Measurements from ENCODE around the gene TMEM242.

TMEM242 gene

DNA sequence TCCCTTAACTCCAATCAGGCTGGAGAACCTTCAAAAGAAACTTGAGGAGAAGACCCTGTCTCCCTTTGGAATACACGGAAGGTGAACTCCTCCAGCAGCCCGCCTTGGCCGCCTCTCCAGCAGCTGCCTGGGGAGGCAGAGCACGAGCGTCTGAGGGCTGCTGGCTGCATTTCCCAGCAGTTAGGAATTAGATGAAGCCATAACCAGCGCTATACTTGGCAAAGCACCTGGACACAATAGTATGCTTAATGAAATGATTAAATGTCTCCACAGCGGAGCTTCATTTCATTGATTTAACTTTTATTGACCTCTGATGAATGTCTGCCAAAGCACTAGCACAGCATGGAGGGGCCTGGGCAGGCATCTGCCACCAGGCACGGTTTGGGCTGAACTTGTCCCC is 73.5 kb downstream of the TMEM242 start:
- DNase-seq (ENCODE audit: low read depth in 2 of 2): no peak

DNA sequence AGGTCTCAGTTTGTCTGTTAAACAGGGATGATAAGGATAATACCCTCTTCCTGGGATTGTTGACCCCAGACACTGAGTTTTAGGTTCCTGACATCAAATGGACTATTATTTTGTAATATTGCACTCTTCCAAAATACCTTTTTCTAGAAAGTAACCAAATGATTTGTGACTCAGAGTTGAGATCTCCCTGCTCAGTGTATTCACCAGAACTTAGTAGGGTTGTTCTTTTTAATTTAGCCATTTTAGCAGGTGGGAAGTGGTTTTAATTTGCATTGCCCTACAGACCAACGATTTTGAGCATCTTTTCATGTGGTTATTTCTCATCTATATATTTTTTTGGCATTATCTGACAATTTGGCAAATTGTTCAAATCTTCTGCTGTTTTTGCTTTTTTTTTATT is 75.1 kb downstream of the TMEM242 start:
- DNase-seq (ENCODE audit: low read depth in 2 of 2): no peak

DNA sequence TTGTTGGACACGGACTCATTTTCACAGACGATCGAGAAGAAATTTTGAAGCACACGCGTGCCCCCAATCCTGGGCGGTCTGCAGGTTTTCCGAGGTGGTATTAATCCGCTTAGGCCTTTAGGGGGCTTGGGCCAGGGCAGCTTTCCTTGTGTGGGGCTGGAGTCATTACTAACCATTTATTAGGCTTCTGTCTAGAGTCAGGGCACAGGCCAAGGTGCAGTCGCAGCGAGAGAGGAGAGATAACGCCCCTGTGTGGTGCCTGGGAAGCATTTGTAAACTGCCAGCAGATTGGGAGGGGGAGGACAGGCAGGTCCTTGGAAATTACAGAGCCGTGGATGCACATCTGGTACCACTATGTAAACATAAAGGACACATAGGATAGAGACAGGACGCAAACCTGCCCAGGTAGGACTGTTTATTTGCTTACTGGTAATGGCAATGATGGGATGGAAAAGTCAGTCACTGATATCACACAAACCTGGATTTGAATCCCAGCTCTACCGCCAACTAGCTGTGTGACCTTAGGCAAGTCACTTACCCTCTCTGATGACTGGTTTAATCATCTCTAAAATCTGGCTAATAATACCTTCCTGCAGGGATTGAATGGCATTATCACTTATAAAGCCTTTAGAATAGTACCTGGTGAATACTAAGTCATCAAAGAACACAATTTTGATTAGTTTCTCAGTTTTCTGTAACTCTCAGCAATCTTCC is 76.4 kb downstream of the TMEM242 start:
- DNase-seq (ENCODE audit: low read depth in 2 of 2): no peak

DNA sequence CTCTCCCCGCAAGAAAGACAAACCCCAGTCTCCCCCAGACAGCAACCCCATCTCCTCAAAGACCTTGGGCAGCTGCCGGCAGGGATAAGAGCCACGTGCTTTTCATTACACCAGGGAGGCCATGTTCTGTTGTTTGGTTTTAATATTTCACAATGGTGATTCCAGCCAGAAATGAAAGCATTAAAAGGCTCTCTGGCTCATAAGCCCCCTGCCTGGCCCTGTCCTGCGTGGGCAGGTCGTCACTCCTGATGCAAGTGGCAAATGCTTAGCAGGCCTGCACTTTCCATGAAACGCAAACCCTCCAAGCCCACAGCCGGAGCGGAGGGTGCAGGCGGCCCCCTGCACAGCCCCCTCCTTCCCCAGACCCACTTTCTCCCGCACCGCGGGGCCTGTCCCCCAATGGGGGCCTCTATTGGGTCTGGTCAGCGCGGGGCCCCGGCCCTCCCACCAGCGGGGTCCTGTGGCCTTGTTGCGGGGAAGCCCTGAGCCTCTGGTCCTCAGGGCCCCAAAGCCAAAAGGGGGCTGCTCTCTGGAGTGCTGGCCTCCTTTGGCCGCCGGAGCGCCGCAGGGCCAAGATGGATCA is 77.2 kb downstream of the TMEM242 start:
- DNase-seq (ENCODE audit: low read depth in 2 of 2): no peak

DNA sequence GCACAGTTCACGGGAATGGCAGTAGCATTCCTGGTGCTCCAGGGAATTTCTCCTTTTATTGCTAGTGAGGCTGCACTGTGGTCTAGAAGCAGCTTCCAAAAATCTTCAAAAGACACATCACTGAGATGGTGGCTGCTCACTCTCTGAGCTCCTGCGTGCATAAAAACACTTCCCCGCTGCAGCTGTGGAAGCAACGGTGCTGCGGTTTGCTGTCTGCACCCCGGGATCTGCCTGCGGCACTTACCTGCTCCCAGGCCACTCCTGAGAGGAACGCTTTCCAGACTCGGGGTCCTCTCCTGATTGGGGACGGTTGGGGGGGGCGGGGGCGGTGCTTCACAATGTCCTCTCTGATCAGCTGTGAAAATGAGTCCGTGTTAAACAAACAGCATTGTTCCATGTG is 77.9 kb downstream of the TMEM242 start:
- no peak for DNase-seq (ENCODE audit: low read depth in 2 of 2)

DNA sequence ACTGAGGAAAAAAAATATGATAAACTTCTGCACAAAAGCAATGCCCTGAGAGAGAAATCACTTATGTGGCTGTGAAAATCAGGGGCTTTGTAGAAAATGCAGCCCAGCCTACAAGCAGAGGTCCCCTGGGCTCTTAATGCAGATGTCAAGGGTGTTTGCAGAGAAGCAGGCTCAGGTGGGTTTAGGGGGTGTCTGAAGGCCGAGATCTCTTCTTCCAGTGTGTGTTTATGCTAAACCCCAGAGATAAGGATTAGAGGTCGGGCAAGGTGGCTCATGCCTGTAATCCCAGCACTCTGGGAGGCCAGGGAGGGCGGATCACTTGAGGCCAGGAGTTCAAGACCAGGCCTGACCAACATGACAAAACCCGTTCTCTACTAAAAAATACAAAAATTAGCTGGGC is 78.5 kb downstream of the TMEM242 start:
- no peak for DNase-seq (ENCODE audit: low read depth in 2 of 2)

DNA sequence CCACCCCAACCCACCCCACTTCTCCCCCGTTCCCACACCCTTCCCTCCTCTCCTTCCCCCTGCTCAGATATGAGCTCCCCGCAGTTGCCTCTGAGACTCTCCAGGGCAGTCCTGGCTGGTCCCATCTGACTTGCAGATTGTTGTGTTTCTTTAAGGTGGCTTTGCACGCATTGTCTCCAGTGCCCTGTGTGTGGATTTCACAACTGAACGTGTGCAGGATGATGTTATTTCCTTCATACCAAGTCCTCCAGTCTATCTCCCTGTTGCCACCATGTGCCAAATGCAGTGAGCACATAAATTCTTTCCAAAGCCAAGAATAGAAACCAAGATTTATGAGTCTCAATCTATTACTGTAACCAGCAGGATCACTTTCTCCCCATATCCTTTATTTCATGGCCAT is 79.1 kb downstream of the TMEM242 start:
- DNase-seq (ENCODE audit: low read depth in 2 of 2): no peak

DNA sequence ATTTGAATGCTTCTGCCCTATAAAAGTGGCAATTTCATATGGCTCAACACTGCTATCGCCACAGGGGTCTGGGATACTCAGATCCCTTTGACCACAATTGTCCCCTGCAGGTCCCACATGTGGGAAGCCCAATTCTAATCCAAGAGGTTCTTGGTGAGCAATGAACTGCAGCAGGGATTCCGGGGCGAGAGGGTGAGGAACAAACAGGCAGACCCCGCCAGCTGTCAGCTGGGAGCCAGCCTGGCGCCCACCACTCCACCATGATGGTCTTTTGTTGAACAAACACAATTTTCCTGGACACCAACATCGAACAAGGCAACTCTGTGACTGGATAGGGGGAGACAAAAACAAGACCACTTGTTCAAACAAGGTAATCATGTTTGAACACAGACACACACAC is 80.5 kb downstream of the TMEM242 start:
- DNase-seq (ENCODE audit: low read depth in 2 of 2): no peak

DNA sequence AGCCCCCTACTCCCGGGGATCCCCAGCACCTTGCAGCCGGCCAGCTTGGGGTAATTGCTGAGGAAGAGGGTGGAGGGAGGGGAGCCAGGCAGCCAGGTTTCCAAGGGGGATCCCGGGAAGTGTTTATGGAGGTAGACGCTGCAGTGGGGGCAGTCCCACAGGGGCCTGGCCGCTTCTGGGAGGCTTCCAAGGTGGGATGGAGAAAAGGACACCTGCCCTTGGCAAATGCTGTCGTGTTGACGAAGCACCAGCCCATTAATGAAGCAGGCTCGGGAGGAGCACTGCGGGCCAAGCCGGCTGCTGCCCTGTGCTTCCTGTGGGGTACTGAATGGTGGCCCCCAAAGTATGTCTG is 82.4 kb downstream of the TMEM242 start:
- no peak for DNase-seq (ENCODE audit: low read depth in 2 of 2)

DNA sequence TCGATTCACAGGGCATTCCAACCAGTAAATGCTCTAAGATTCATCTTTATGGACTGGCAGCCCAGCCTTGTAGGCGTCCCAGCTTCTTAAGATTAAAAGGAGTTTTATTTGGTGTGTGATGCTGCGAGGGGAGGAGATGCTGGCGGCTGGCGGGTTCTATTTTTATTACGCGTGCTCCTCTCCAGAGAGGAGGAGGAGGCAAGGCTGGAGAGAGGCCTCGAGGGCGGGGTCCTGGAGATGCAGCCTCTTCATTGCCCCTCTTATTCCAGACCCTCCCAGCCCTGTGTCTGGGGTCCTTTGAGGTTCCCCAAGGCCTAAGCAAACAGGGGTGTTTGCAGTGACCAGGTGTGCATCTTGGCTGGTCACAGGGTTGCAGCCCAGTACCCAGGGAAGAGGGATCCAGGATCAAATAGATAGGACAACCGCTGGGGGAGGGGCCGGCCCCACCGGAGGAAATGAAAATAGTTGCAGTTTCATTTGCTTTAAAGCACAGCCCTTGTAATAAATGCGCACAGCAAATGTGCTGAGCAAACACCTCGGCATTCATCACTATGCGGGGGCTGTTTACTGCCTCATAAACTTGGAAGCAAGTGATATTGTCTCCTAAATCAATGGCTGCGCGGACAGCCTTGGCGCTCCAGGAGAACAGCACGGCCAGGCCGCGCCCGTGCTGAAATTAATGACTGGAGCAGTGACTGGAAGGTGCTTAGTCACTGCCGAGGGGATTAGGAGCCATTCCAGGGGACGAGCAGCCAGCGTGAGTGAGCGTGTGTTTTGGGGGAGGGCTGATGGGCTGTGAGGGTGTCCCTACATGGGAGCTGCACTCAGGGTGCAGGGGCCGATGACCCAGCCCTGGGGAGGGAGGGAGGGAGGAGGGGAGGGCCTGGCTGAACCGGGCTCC is 83.0 kb downstream of the TMEM242 start:
- no peak for DNase-seq (ENCODE audit: low read depth in 2 of 2)

DNA sequence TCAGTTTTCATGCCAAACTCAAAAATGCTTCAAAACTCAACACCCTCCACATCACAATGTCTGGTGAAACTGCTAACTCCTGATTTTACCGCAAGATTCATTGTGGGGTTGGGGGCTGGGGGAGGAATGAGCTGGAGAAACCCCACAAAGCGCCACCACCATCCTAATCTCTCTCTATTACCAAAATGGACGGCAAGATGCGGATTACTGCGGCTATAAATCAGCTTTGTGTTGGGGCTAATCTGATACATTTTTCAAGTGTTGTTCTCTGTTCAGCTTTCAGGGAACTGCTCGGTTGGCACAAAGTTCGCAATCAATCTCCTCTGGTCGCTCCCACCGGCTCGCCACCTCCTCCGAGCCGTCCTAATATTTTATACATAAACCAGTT is 83.7 kb downstream of the TMEM242 start:
- DNase-seq (ENCODE audit: low read depth in 2 of 2): no peak

All from stimulated activated CD4-positive, alpha-beta T cell treated with anti-CD3 and anti-CD28 coated beads, Interleukin-15, amount 100 ng/mL, for 48 hours (primary cell).